ENCODE measurements around the gene SVIL.

DNA sequence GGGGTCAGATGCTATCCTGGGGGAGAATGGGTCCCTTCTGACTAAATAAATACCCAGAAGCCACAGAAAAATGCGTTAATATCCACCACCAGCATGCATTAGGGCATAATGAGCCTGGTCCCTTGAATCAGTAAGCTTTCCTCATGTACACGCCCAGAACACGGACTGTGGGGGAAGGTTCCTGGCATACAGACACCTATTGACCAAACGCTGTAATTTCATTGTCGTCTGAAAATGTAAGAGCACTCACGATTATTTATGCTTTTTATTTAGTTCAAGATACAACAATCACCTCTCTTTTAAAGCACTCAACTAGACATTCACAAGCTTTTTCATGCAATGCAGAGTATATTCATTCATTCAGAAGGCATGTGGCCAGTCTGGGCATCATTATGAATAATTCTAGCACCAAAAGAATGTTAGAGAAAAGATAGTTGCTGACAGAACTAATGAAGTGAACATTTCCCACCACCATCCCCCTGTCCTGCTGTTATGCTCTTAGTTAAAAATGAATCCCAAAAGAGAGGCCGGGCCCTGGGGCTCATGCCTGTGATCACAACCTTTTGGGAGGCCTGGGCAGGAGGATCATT, 101.0 kb downstream of the SVIL start:
- TF ChIP-seq POLR2AphosphoS5 (IDR thresholded peaks at IDR 0.05; ENCODE audit: borderline replicate concordance, low read depth, low read length) (no peak), EZH2 (IDR thresholded peaks at IDR 0.05) (no peak)
